IMR-90 (cell line): ENCODE data around the gene NELL2. TPM values are rescaled to one million over a fixed set of nuclear protein-coding genes. Genes with fewer than 3 reads are reported as not detected.

Source experiments
- ATAC-seq: fragments of 200-7000 bp; cut with Tn5 transposase; 2 replicates; pipeline ENCODE4 v1.9.1; 2020; ENCODE audit warnings: low read depth, mild to moderate bottlenecking, moderate library complexity
- BruUV-seq: library from RNA; stranded (reverse); fragments of 400-500 nt; replicated peaks from 2 replicates; lab custom pipeline; 2021; lab: Mats Ljungman, UMichigan
- CTCF ChIA-PET: fragments of 300-600 bp; formaldehyde crosslinking; extraction: SDS; loops from one replicate; lab custom pipeline; 2021; ENCODE audit warnings: antibody characterized with exemption; lab: Yijun Ruan, JAX
- POLR2A ChIA-PET: fragments of 300-600 bp; sonication (Branson Sonifier 250); formaldehyde crosslinking; loops from one replicate; lab custom pipeline; 2022; ENCODE audit warnings: antibody characterized with exemption; ENCODE audit not compliant: unreplicated experiment; lab: Charles Lee
- DNase-seq: peaks from one replicate; pipeline ENCODE4 v3.0.0; 2013
- H2AFZ ChIP-seq: replicated peaks from 2 replicates; pipeline ENCODE3; 2013; ENCODE audit warnings: low read length, mild to moderate bottlenecking; ENCODE audit not compliant: poor library complexity
- H2AK5ac ChIP-seq: 2 replicates; pipeline ENCODE4 v1.6.1; 2013; ENCODE audit warnings: low read depth, low read length, inconsistent platforms
- H2AK9ac ChIP-seq: replicated peaks from 2 replicates; pipeline ENCODE3; 2013; ENCODE audit warnings: mild to moderate bottlenecking, low read depth, low read length, moderate library complexity; ENCODE audit not compliant: poor library complexity
- H2BK120ac ChIP-seq: 2 replicates; pipeline ENCODE4 v1.6.1; 2013; ENCODE audit warnings: low read depth, low read length, inconsistent platforms
- H2BK15ac ChIP-seq: 3 replicates; pipeline ENCODE4 v1.6.1; 2013; ENCODE audit warnings: low read depth, low read length, inconsistent platforms
- H2BK20ac ChIP-seq: 2 replicates; pipeline ENCODE4 v1.6.1; 2013; ENCODE audit warnings: low read depth, mild to moderate bottlenecking, inconsistent platforms, low read length, moderate library complexity
- H2BK5ac ChIP-seq: 2 replicates; pipeline ENCODE4 v1.6.1; 2013; ENCODE audit warnings: mild to moderate bottlenecking, low read depth, low read length, inconsistent platforms; ENCODE audit not compliant: poor library complexity, severe bottlenecking
- H3K14ac ChIP-seq: replicated peaks from 2 replicates; pipeline ENCODE4 v1.6.1; 2013; ENCODE audit warnings: low read depth, low read length, inconsistent platforms
- H3K18ac ChIP-seq: 2 replicates; pipeline ENCODE4 v1.6.1; 2013; ENCODE audit warnings: low read depth, low read length, control low read depth
- H3K23ac ChIP-seq: 2 replicates; pipeline ENCODE4 v1.6.1; 2013; ENCODE audit warnings: low read depth, low read length, inconsistent platforms
- H3K27ac ChIP-seq: 2 replicates; pipeline ENCODE4 v1.5.1; 2013; ENCODE audit warnings: mild to moderate bottlenecking, control low read depth, low read length; ENCODE audit not compliant: insufficient read depth
- H3K27me3 ChIP-seq: 2 replicates; pipeline ENCODE4 v1.6.1; 2013; ENCODE audit warnings: low read length; ENCODE audit not compliant: control insufficient read depth, insufficient read depth
- H3K36me3 ChIP-seq: 2 replicates; pipeline ENCODE4 v1.6.1; 2013; ENCODE audit warnings: low read length, mixed read lengths; ENCODE audit not compliant: control insufficient read depth, insufficient read depth
- H3K4ac ChIP-seq: 2 replicates; pipeline ENCODE4 v1.6.1; 2013; ENCODE audit warnings: low read depth, low read length, inconsistent platforms
- H3K4me1 ChIP-seq: 2 replicates; pipeline ENCODE4 v1.6.1; 2013; ENCODE audit warnings: low read length, mixed read lengths; ENCODE audit not compliant: control insufficient read depth, insufficient read depth
- H3K4me2 ChIP-seq: 2 replicates; pipeline ENCODE4 v1.6.1; 2013; ENCODE audit warnings: low read depth, mild to moderate bottlenecking, control low read depth, low read length, moderate library complexity
- H3K4me3 ChIP-seq: 2 replicates; pipeline ENCODE4 v1.5.1; 2013; ENCODE audit warnings: low read depth, mild to moderate bottlenecking, control low read depth, low read length, moderate library complexity; ENCODE audit not compliant: insufficient read depth
- H3K56ac ChIP-seq: 2 replicates; pipeline ENCODE4 v1.6.1; 2013; ENCODE audit warnings: low read length, inconsistent platforms; ENCODE audit not compliant: insufficient read depth; ENCODE audit errors: extremely low read depth
- H3K79me1 ChIP-seq, 2 experiments: 2 replicates each; pipeline ENCODE4 v1.6.1; 2013; ENCODE audit warnings: low read length in 2 of 2, inconsistent platforms in 1 of 2, low read depth in 1 of 2
- H3K9ac ChIP-seq: 2 replicates; pipeline ENCODE4 v1.6.1; 2013; ENCODE audit warnings: low read depth, low read length, control low read depth
- H3K9me1 ChIP-seq: 2 replicates; pipeline ENCODE4 v1.6.1; 2013; ENCODE audit warnings: low read length, inconsistent platforms; ENCODE audit not compliant: insufficient read depth
- H3K9me3 ChIP-seq: 2 replicates; pipeline ENCODE4 v1.6.1; 2013; ENCODE audit warnings: low read length; ENCODE audit not compliant: control insufficient read depth, insufficient read depth
- H4K20me1 ChIP-seq: 2 replicates; pipeline ENCODE4 v1.6.1; 2013; ENCODE audit warnings: low read length, inconsistent platforms; ENCODE audit not compliant: insufficient read depth
- H4K5ac ChIP-seq: 2 replicates; pipeline ENCODE4 v1.6.1; 2013; ENCODE audit warnings: mild to moderate bottlenecking, low read depth, low read length, control low read depth
- H4K8ac ChIP-seq, 2 experiments: 2 replicates each; pipeline ENCODE4 v1.6.1; 2013; ENCODE audit warnings: low read depth in 2 of 2, low read length in 2 of 2, control low read depth in 1 of 2, inconsistent platforms in 1 of 2
- H4K91ac ChIP-seq: 2 replicates; pipeline ENCODE4 v1.6.1; 2013; ENCODE audit warnings: low read depth, low read length, inconsistent platforms; ENCODE audit not compliant: insufficient read depth
- BHLHE40 ChIP-seq: fragments of 150-350 bp; IDR thresholded peaks from 2 replicates; pipeline ENCODE4 v1.6.1; 2016; ENCODE audit warnings: mild to moderate bottlenecking, low read depth, low read length
- MAZ ChIP-seq: IDR thresholded peaks from 2 replicates; pipeline ENCODE4 v1.6.1; 2012; ENCODE audit warnings: low read depth, mild to moderate bottlenecking, low read length, improper control_type of control experiment, moderate library complexity, borderline replicate concordance
- POLR2A ChIP-seq: IDR thresholded peaks from 2 replicates; pipeline ENCODE4 v1.6.1; 2012; ENCODE audit warnings: mild to moderate bottlenecking, low read depth, low read length
- RCOR1 ChIP-seq: IDR thresholded peaks from 2 replicates; pipeline ENCODE4 v1.6.1; 2012; ENCODE audit warnings: mild to moderate bottlenecking, low read length, improper control_type of control experiment; ENCODE audit not compliant: insufficient replicate concordance
- WGBS, 2 experiments: methylation state at CpG; one replicate each; pipeline versions ENCODE4 v1.1.5 to v1.1.7; 2013; ENCODE audit warnings: missing lambda C conversion rate in 2 of 2; ENCODE audit not compliant: insufficient read length in 1 of 2; ENCODE audit errors: extremely low coverage in 2 of 2; 5-methylcytosine and 5-hydroxymethylcytosine counted together
- dilution Hi-C: fragments of 300-500 bp; cut with HindIII; formaldehyde crosslinking; loops from one replicate; pipeline ENCODE4 v1.14.3; 2018; ENCODE audit warnings: low sequenced_read_pairs; ENCODE audit not compliant: unreplicated experiment
- in situ Hi-C: fragments of 300-500 bp; cut with MboI; formaldehyde crosslinking; loops from 3 replicates; pipeline ENCODE4 v1.14.3; 2019; ENCODE audit warnings: low sequenced_read_pairs, inconsistent platforms, mixed read lengths
- intact Hi-C: fragments of 100-400 bp; cut with micrococcal nuclease; formaldehyde crosslinking; loops from 2 replicates; pipeline ENCODE4 v1.10.0; 2022
- polyA plus RNA-seq, 3 experiments: library from polyadenylated mRNA; depleted of rRNA; stranded (reverse); fragments of >200 nt; gene quantifications; 2 replicates each; pipeline ENCODE4 v1.2.3, GENCODE V29; 2012; ENCODE audit warnings: low replicate concordance in 1 of 3
- total RNA-seq: library from RNA; depleted of rRNA; stranded (reverse); fragments of >200 nt; gene quantifications from 2 replicates; pipeline ENCODE4 v1.2.3, GENCODE V29; 2012
- TF ChIP-seq, protein P1 (sequence below): fragments of 150-350 bp; IDR thresholded peaks from 2 replicates; pipeline ENCODE4 v1.6.1; 2017; ENCODE audit warnings: mild to moderate bottlenecking, antibody characterized with exemption, low read length, low read depth

The NELL2 gene
- total and polyA plus RNA-seq, 2 of the 4 experiments (the other 2 are of a cell fraction) = 0.18 to 0.26 TPM

DNA sequence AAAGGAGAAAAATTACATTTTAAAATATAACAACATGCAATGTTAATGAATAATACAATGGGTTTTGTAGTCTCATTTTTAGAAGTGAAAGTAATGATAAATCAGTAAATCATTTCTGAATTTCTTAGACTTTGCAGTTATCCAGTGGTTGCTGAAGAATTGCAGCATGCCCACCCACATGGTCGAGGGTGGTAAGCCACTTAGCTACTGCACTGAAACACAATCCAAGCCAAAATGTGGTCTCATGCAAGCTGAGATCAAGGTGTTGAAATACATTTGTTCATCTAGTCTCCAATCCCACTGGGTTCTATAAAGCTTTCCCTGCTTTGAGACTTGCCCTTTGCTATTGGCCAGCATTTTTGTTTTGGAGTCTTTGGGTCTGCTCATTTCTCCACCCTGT, 247.9 kb downstream of the NELL2 start:
- H3K18ac ChIP-seq = no peak overlapping the region
- H3K4me1 ChIP-seq = no peaks in the 10 kb centered on the region
- no peak overlapping the region for H3K4me2 ChIP-seq
- no peak overlapping the region for H4K8ac ChIP-seq
- H3K23ac ChIP-seq = no peak overlapping the region
- H3K79me1 ChIP-seq = no peaks in the 10 kb centered on the region
- no peak overlapping the region for H4K5ac ChIP-seq
- dilution Hi-C loops (no loop called here), intact Hi-C loops (no loop called here), in situ Hi-C loops (no loop called here)
- no peak overlapping the region for H2BK120ac ChIP-seq
- WGBS, 2 experiments = no CpG with 5 or more reads among the region's 1 CpG
- POLR2A ChIA-PET = no interaction called here
- no peak overlapping the region for H3K4me3 ChIP-seq
- H3K56ac ChIP-seq = no peak overlapping the region
- H2BK5ac ChIP-seq = no peak overlapping the region
- no peak overlapping the region for H2AFZ ChIP-seq
- no peak overlapping the region for H3K4ac ChIP-seq
- no peaks in the 10 kb centered on the region for H3K36me3 ChIP-seq
- no peak for TF ChIP-seq MAZ
- no peak for TF ChIP-seq BHLHE40
- TF ChIP-seq, protein P1, sequence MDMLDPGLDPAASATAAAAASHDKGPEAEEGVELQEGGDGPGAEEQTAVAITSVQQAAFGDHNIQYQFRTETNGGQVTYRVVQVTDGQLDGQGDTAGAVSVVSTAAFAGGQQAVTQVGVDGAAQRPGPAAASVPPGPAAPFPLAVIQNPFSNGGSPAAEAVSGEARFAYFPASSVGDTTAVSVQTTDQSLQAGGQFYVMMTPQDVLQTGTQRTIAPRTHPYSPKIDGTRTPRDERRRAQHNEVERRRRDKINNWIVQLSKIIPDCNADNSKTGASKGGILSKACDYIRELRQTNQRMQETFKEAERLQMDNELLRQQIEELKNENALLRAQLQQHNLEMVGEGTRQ = no peak
- TF ChIP-seq RCOR1 = no peak
- no peak for TF ChIP-seq POLR2A
- H3K14ac ChIP-seq = no peak overlapping the region
- no peak overlapping the region for H2AK9ac ChIP-seq
- no peaks in the 10 kb centered on the region for H3K9me3 ChIP-seq
- H3K9me1 ChIP-seq = no peaks in the 10 kb centered on the region
- ATAC-seq (no peak), DNase-seq (no peak)
- no peak overlapping the region for H3K27ac ChIP-seq
- H4K91ac ChIP-seq = no peak overlapping the region
- H2BK20ac ChIP-seq = no peak overlapping the region
- H3K9ac ChIP-seq = no peak overlapping the region
- CTCF ChIA-PET = interaction anchor here (0.6 kb wide), 1 partner anchor 21 kb away, joined by 5 read pairs; no protein-coding TSS in a partner anchor
- H4K20me1 ChIP-seq = no peaks in the 10 kb centered on the region
- H2AK5ac ChIP-seq = no peak overlapping the region
- no peaks in the 10 kb centered on the region for H3K27me3 ChIP-seq
- no peak overlapping the region for H2BK15ac ChIP-seq
- no TSS peak for BruUV-seq
